Measurements from ENCODE around the gene FAM114A1. TPM values are rescaled to one million over a fixed set of nuclear protein-coding genes. Genes with fewer than 3 reads are reported as not detected.

FAM114A1 gene
- total RNA-seq, result 43.2 TPM

- peak; percentile 83 for DNase-seq (ENCODE audit: low spot score)
Observed at GRCh38 chr4:38867478-38868058, at the start of gene FAM114A1. TSS of gene FAM114A1 (plus strand) at chr4:38867806. CDS start at chr4:38878079, 10,273 bp downstream.

DNA sequence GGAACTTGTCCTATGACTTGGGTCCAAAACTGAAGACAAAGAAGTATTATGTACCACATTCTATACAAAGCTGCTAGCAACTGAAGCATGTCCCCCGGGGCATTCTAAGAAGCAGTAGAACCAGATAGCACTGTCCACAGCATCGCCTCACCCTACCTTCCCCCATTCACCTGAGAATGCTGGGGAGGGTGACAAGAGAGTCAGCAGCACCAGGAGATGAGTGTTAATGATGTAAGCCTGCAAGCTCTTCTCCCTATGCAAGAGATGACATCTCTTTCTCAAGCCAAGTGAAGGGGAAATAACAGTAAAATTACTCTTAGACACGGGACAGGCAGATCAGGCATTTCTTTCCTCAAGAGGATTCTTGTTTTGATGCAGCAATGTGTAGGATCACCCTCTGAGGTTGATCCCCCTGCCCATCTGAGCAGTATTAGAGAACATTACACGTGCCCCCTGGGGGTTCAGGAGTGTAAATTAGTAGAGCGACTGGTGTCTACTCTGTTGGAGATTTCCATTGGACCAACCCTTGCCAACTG lies 49.1 kb upstream of the FAM114A1 start:
- no peak for DNase-seq (ENCODE audit: low spot score)

DNA sequence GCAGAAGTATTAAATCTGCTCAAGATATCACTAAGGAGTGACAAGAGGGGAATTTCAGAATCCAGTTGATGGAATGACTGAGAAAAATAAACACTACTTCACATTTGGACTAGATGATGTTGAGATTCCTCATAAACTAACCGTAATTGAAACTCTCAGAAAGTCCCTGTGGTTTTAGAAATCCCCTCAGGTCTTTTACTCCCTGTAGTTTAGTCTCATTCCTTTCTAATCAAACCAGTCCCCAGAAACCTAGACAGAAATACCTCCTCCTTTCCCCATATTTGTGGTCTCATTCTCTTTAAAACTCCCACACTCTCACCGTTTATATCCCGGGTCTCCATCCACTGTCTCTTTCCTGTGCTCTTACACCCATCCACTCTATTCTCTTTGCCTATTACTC lies 48.0 kb upstream of the FAM114A1 start:
- no peak for DNase-seq (ENCODE audit: low spot score)

DNA sequence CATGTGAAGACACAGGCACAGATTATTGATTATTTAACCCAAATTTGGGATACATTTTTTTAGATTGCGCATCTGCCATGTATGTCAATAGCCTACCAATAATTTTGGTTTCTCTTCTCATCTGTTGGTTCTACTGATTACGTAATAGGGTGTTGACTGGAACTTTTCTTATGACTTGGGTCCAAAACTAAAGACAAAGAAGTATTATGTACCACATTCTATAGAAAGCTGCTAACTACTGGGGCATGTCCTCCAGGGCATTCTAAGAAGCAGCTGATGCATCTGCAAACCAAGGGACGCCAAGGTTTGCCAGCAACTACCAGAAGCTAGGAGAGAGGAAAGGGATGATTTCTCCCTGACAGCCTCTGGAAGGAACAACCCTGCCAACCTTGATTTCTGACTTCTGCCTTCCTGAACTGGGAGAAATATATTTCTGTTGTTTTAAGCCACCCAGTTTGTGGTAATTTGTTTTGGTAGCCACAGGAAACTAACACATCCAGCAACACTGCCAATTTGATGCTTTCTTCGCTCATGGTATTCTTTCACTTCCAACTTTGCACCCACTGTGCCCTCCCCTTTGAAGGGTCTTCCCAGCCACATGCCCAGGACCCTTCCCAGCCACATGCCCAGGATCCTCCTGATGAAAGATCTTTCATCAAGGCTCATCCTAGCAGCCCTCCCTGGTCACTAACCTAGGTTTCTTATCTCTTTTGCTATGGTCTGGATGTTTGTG lies 47.1 kb upstream of the FAM114A1 start:
- no peak for DNase-seq (ENCODE audit: low spot score)

DNA sequence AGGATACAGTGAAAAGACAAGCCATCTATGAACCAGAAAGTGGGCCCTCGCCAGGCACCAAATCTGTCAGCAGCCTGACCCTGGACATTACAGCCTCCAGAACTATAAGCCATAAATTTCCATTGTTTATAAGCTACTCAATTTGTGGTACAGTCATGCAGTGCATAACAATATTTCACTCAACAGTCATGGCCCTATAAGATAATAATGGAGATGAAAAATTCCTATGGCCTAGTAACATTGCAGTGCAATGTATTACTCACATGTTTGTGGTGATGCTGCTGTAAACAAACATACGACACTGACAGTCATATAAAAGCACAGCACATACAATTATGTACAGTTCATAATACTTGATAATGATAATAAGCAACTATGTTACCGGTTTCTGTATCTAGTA lies 45.9 kb upstream of the FAM114A1 start:
- no peak for DNase-seq (ENCODE audit: low spot score)

GRCh38 chr4:38822748-38823303 lies 44.8 kb upstream of the FAM114A1 start:
- DNase-seq (ENCODE audit: low spot score), result no peak

DNA sequence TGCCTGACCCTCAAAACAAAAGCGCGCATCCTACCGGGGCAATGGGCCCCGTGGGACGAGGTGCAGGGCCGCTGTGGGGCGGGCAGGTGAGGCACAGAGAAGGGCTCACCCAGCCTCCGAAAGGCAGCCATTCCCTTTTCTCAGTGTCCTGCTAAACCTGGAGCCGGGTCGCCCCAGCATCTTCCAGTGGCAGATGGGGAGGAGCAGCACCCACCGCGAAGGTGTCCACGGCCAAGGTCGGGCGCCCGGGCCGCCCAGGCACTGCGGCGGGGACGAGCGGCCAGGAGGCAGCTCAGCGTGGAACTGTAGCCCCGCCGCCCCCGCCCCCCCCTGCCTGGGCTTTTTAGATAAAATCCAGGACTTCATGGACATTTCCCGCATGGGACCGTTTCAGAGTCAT lies 43.8 kb upstream of the FAM114A1 start:
- DNase-seq (ENCODE audit: low spot score), result no peak

DNA sequence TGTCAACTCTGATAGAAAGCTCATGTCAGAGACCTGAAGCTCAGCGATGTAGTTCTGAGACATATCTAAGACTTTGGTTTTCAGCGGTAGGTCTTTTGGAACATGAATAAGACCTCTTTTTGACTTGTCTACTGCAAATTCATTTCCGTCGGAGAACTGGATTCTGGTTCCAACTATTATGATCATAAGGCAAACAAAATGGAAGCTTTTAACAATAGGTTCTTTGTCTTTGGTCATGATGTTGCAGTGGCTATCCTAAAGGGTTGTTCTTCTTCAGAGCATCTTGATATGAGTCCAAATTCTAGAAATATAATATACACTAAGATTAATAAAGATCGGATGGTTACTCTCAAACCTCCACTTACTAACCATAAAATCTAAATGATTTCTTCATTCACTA lies 38.4 kb upstream of the FAM114A1 start:
- no peak for DNase-seq (ENCODE audit: low spot score)

GRCh38 chr4:38831653-38832052 lies 36.0 kb upstream of the FAM114A1 start:
- no peak for DNase-seq (ENCODE audit: low spot score)

DNA sequence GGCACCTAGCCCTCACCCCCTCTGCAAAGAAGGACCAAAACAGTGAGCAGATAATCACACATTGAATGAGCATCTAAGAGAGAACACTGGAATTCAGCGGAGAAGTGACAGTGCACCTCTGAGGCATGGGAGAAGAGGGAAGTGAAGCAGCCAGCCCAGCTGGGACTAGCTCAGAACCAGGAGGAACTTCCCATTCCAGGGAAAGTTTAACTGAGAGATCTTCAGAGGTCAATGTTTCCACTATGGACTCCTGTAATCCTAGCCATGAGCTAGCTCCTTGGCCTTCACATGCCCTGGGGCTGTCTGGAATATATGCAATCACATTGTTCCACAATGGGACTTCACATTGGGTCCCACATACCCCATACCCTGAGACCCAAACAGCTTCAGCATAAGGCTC lies 35.4 kb upstream of the FAM114A1 start:
- DNase-seq (ENCODE audit: low spot score), result no peak

DNA sequence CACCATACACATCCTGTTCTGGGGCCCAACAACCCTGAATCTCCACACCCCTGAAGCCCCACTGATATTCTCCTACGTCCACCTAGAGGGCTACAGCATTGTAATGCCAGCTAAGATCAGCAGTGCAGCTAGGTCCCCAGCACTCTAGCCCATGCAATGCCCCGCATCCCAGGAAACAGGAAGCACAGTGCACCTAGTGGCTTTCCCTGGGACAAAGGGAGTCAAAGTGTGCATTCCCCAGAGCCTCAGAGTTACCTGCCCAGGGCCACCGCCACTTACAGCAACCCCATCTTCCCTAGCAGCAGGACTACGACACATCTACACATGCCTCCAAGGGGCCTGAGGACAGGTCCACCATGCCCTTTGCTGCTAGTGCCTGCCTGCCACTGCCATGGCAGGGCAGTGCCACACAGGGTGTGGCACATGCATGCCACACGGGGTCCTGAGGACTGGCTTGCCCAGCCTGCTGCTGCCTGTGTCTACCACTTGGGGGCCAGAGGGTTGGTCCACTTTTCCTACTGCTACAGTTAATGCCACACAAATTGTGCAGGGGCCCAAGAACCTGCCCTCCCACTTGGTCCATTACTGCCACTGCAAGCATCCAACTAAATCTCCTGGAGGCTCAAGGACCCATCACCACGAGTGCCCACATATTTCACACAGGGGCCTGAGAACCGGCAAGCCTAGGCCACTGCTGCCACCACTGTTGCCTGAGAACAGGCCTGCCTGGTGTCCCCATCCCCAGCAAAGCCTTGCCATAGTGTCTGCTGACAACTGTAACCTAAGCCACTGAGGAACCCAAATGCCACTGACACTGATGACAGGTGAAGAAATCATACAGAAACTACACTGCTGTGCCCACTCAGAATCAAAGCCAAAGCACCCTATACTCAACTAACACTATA lies 34.7 kb upstream of the FAM114A1 start:
- no peak for DNase-seq (ENCODE audit: low spot score)

DNA sequence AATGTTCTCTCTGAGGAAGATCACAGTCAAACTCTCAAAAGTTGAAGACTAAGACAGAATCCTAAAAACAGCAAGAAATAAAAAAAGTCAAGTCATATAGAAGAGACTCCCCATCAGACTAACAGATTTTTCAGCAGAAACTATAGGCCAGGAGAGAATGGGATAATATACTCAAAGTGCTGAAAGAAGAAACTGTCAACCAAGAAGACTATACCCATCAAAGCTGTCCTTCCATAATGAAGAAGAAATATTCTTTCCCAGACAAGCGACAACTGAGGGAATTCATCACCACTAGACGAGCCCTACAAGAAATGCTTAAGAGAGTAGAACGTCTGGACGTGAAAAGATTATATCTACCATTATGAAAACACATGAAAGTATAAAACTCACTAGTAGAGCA lies 33.0 kb upstream of the FAM114A1 start:
- no peak for DNase-seq (ENCODE audit: low spot score)

DNA sequence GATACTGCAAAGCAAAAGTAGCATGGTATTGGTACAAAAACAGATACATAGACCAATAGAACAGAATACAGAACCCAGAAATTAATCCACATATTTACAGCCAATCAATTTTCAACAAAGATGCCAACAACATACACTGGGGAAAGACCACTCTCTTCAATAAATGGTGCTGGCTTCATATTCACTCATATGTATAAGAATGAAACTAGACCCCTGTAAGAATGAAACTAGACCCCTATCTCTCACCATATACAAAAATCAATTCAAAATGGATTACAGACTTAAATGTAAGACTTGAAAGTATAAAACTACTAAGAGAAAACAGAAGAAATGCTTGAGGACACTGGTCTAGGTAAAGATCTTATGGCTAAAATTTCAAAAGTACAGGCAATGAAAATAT lies 30.3 kb upstream of the FAM114A1 start:
- DNase-seq (ENCODE audit: low spot score), result no peak

DNA sequence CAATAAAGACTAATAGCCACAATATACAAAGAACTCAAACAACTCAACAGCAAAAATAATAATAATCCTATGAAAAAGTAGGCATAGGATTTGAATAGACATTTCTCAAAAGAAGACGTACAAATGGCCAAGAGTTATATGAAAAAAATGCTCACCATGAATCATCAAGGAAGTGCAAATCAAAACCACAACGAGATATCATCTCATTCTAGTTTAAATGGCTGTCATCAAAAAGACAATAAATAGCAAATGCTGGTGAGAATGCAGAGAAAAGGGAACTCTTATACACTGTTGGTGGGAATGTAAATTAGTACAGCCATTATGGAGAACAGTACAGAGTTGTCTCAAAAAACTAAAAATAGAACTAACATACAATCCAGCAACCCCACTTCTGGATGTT lies 29.8 kb upstream of the FAM114A1 start:
- no peak for DNase-seq (ENCODE audit: low spot score)

DNA sequence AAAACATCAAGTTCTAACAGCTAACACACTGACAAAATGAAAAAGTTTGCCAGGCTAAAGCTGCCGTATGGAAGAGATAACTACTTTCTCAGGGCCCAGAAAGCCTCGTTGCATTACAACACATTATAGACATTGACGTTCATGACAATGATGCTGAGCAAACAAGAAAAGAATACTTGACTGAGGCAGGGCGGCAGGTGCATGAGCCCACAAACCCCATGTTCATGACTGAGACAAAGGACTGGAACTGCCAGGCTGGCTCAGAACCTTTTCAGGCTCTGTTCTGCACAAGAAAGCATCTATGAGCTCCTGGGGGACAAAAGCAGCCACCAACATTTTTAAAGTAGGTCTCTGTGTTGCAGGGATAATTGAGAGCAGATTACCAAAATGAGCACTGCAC lies 24.6 kb upstream of the FAM114A1 start:
- DNase-seq (ENCODE audit: low spot score), result no peak

DNA sequence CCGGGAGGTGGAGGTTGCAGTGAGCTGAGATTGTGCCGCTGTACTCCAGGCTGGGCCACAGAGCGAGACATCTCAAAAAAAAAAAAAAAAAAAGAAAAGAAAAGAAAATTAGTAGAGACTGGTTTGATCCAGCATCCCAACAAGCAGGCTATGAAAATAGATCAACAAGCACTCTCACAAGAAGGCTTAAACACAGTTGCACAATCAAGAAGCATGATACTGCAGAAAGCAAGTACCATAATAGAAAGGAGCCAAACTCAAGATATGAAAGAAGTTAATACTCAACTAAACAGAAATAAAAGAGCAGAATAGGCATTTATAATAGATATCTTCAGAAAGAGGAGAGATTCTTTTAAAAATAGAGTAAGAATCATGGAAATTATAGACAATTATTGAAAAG lies 21.6 kb upstream of the FAM114A1 start:
- no peak for DNase-seq (ENCODE audit: low spot score)

GRCh38 chr4:38855466-38855865 lies 12.1 kb upstream of the FAM114A1 start:
- DNase-seq (ENCODE audit: low spot score), result no peak

DNA sequence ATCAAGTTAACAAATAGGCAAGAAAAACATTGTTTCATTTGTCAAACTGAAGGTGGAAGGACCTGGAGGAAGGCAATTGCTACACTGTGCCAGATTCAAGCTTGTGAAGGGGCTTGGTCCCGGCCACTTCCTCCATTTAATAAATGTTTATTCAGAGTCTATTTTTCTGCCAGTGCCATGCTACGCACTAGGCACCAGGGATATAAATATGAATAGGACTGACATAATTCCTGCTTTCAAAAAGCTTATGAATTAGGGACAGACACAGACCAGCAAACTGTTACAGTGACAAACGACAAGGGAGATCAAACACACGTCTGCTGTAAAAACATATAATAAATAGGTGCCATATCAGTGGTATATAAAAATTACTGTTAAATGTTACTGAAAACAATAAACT lies 11.6 kb upstream of the FAM114A1 start:
- no peak for DNase-seq (ENCODE audit: low spot score)

GRCh38 chr4:38856524-38857337 lies 10.9 kb upstream of the FAM114A1 start, which contains the start of gene TLR6:
TSS of gene TLR6 (minus strand) at chr4:38856817. CDS start at chr4:38829473, 27,344 bp downstream.
- DNase-seq (ENCODE audit: low spot score), result no peak

- no peak for DNase-seq (ENCODE audit: low spot score)
Observed at GRCh38 chr4:38857354-38858096, 10.1 kb upstream of the FAM114A1 start.

- DNase-seq (ENCODE audit: low spot score), result no peak
Observed at GRCh38 chr4:38858097-38858420, 9.5 kb upstream of the FAM114A1 start.

Measured in ureter (tissue), 1 donor.